GM23248 (cell line): ENCODE measurements around the gene CRYAA.

ENCODE experiments used
- EZH2 ChIP-seq: fragments of 200-600 bp; sonication (generic); IDR thresholded peaks from 2 replicates; pipeline ENCODE4 v1.6.1; 2018; ENCODE audit warnings: antibody characterized with exemption, mild to moderate bottlenecking; ENCODE audit not compliant: insufficient read depth, poor library complexity, severe bottlenecking
- EZH2phosphoT487 ChIP-seq: fragments of 200-600 bp; sonication (generic); IDR thresholded peaks from 2 replicates; pipeline ENCODE4 v1.6.1; 2018; ENCODE audit warnings: antibody characterized with exemption, moderate library complexity, mild to moderate bottlenecking, low read depth; ENCODE audit not compliant: insufficient read depth

- TF ChIP-seq EZH2 (no peak), EZH2phosphoT487 (no peak)
These were observed 37.6 kb downstream of the CRYAA start for GRCh38 chr21:43206231-43207042.
